Measurements from ENCODE around the gene FFAR3. TPM values are rescaled to one million over a fixed set of nuclear protein-coding genes. Genes with fewer than 3 reads are reported as not detected.

Gene FFAR3
- total and polyA plus RNA-seq, 2 of the 8 experiments (the other 6 are each of a cell fraction or from before 2014, with no cell fraction given) = not detected

GRCh38 chr19:35341006-35341405 is 17.3 kb upstream of the FFAR3 start (continued):
- no peak for TF ChIP-seq RNF2 (IDR thresholded peaks at IDR 0.05; ENCODE audit: borderline replicate concordance, low read depth, low read length, missing control alignments, poor library complexity, severe bottlenecking)

All from H1 (cell line).